ENCODE results near the gene TRAK1. TPM values are rescaled to one million over a fixed set of nuclear protein-coding genes. Genes with fewer than 3 reads are reported as not detected.

Gene TRAK1
- total RNA-seq, 4 donors from 2014 or later, result 37.4 to 89.5 (median 53.0) TPM

GRCh38 chr3:42176242-42177034 lies 85.3 kb downstream of the TRAK1 start:
- no peak overlapping the region for H3K4me3 ChIP-seq
- peaks cover 0 to 61% (median 14%) of the 10 kb centered on the region in 3 donors for H3K4me1 ChIP-seq
- 70 to 80% methylated on average over 5 to 6 of the region's 7 CpGs for WGBS, 2 donors (ENCODE audit: low coverage in 1 of 2)
- TF ChIP-seq POLR2A (IDR thresholded peaks at IDR 0.05) (no peak), POLR2AphosphoS5 (IDR thresholded peaks at IDR 0.05) (no peak), EP300 (IDR thresholded peaks at IDR 0.05) (no peak), CTCF (IDR thresholded peaks at IDR 0.05) (no peak)
- H3K36me3 ChIP-seq, result peaks cover 0 to 12% of the 10 kb centered on the region in 2 donors
- no peak overlapping the region for H3K27ac ChIP-seq
- ATAC-seq, result no peak
- no peaks in the 10 kb centered on the region for H3K27me3 ChIP-seq
- no peaks in the 10 kb centered on the region for H3K9me3 ChIP-seq

- Histone ChIP-seq H3K36me3 (peaks cover 0 to 12% of the 10 kb centered on the region in 2 donors), H3K4me3 (no peak overlapping the region), H3K4me1 (peaks cover 0 to 53% (median 14%) of the 10 kb centered on the region in 3 donors), H3K9me3 (no peaks in the 10 kb centered on the region), H3K27me3 (no peaks in the 10 kb centered on the region), H3K27ac (no peak overlapping the region)
- WGBS, 2 donors (ENCODE audit: low coverage in 1 of 2), result 59 to 89% methylated on average over 5 to 6 of the region's 6 CpGs
- no peak for ATAC-seq
- no peak for TF ChIP-seq CTCF (IDR thresholded peaks at IDR 0.05)
- no peak for TF ChIP-seq EP300 (IDR thresholded peaks at IDR 0.05)
- TF ChIP-seq POLR2AphosphoS5 (IDR thresholded peaks at IDR 0.05), result no peak
- no peak for TF ChIP-seq POLR2A (IDR thresholded peaks at IDR 0.05)
Measured at GRCh38 chr3:42177068-42177800, 86.1 kb downstream of the TRAK1 start.

- no peak for ATAC-seq
- Histone ChIP-seq H3K36me3 (peaks cover 0 to 12% of the 10 kb centered on the region in 2 donors), H3K4me3 (no peak overlapping the region), H3K27ac (no peak overlapping the region), H3K4me1 (peaks cover 0 to 47% (median 14%) of the 10 kb centered on the region in 3 donors), H3K27me3 (no peaks in the 10 kb centered on the region), H3K9me3 (no peaks in the 10 kb centered on the region)
- TF ChIP-seq CTCF (IDR thresholded peaks at IDR 0.05) (no peak), POLR2AphosphoS5 (IDR thresholded peaks at IDR 0.05) (no peak), EP300 (IDR thresholded peaks at IDR 0.05) (no peak), POLR2A (IDR thresholded peaks at IDR 0.05) (no peak)
- 89 to 100% methylated on average over 3 to 9 of the region's 9 CpGs for WGBS, 2 donors (ENCODE audit: low coverage in 1 of 2)
Measured at GRCh38 chr3:42177801-42178150, 86.6 kb downstream of the TRAK1 start.

GRCh38 chr3:42179110-42179725 lies 88.1 kb downstream of the TRAK1 start:
- TF ChIP-seq CTCF (IDR thresholded peaks at IDR 0.05), result no peak
- TF ChIP-seq POLR2AphosphoS5 (IDR thresholded peaks at IDR 0.05), result peak; percentile 13
- H3K27me3 ChIP-seq, result no peaks in the 10 kb centered on the region
- no peaks in the 10 kb centered on the region for H3K9me3 ChIP-seq
- H3K4me3 ChIP-seq, result no peak overlapping the region
- WGBS, 2 donors (ENCODE audit: low coverage in 1 of 2), result 8 to 29% methylated on average over 5 of the region's 7 CpGs
- ATAC-seq, result peak; percentile 87
- peaks cover 0 to 12% of the 10 kb centered on the region in 2 donors for H3K36me3 ChIP-seq
- H3K4me1 ChIP-seq, result peaks cover 0 to 38% (median 14%) of the 10 kb centered on the region in 3 donors
- H3K27ac ChIP-seq, result peak overlapping the region; percentile 25 to 59 (median 47)
